RPMI7951 (cell line): ENCODE data around the gene MEIOB. TPM values are rescaled to one million over a fixed set of nuclear protein-coding genes. Genes with fewer than 3 reads are reported as not detected.
A peak's percentile ranks its signal among the peaks of the same experiment; 100 is the strongest.
"Not testable (repeated sequence)": the region's sequence is repeated elsewhere in the genome, so short reads cannot be mapped to it uniquely, and the experiment has no call there.

Experiments
- DNase-seq: peaks from one replicate; pipeline ENCODE4 v3.0.0-alpha.2; 2012; ENCODE audit warnings: low read depth
- total RNA-seq: library from RNA; depleted of rRNA; stranded (reverse); fragments of >200 nt; shearing (Covaris generic); gene quantifications from 2 replicates; pipeline ENCODE4 v1.2.3, GENCODE V29; 2014

Gene MEIOB
- total RNA-seq, 1 experiment from 2014 or later = not detected

DNA sequence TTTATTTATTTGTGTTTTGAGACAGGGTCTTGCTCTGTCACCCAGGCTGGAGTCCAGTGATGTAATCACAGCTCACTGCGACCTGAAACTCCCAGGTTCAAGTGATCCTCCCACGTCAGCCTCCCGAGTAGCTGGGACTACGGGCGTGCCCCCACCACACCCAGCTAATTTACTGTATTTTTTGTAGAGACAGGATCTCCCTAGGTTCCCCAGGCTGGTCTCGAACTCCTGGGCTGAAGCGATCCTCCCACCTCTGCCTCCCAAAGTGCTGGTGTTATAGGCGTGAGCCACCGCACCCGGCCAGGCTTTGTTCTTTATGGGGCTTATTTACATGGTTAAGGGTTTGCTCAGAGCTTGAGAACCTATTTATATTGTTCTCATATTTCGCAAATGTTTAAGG lies 5.8 kb upstream of the MEIOB start:
- no peak for DNase-seq

GRCh38 chr16:1877089-1877488 lies 5.1 kb upstream of the MEIOB start:
- DNase-seq = no peak

- no peak for DNase-seq
Observed at GRCh38 chr16:1876468-1876867, 4.5 kb upstream of the MEIOB start.

GRCh38 chr16:1876066-1876465 lies 4.1 kb upstream of the MEIOB start:
- not testable (repeated sequence) for DNase-seq

GRCh38 chr16:1874854-1875253 lies 2.9 kb upstream of the MEIOB start:
- DNase-seq = no peak

GRCh38 chr16:1870365-1871082 lies 1.4 kb downstream of the MEIOB start:
- peak; percentile 47 for DNase-seq

DNA sequence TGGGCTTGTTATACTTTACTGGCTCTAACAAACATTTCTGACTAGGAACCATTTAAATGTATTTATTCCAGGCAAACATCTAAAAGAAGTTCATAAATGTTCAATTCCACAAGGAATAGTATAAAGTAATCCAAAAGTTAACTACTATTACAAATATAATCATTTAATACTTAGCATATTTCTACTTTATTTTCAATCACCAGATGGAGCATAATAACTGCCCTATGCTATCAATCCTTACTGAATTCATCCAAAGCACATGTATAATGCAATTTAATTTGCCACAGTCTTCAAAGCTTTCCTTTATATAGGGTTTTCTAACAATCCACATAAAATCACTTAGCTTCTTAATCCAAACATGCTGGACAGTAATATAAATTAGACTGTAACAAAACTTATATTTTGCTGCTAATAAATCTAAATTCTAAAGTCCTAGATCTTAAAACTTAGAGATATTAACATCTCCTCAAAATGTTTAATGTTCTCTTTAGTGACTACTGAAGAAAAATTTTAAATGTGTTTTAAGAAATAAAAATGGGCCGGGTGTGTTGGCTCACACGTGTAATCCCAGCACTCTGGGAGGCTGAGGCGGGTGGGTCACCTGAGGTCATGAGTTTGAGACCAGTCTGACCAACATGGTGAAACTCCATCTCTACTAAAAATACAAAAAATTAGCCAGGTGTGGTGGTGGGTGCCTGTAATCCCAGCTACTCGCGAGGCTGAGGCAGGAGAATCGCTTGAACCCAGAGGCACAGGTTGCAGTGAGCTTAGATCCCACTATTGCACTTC lies 5.9 kb downstream of the MEIOB start:
- DNase-seq = no peak

- peak; percentile 34 for DNase-seq
Observed at GRCh38 chr16:1863681-1864460, 8.1 kb downstream of the MEIOB start.

DNA sequence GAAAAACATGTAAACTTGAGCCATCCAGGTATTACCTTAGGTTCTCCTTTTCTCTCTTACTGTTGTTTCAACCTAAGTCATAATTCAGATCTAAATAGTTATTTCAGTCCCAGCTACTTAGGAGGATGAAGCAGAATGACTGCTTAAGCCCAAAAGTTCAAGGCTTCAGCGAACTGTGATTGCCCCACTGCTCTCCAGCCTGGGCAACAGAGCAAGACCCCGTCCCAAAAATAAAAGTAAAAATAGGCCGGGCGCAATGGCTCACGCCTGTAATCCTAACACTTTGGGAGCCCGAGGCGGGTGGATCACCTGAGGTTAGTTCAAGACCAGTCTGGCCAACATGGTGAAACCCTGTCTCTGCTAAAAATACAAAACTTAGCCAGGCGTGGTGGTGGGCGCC lies 9.6 kb downstream of the MEIOB start:
- DNase-seq = no peak

GRCh38 chr16:1861730-1862129 lies 10.2 kb downstream of the MEIOB start:
- no peak for DNase-seq

DNA sequence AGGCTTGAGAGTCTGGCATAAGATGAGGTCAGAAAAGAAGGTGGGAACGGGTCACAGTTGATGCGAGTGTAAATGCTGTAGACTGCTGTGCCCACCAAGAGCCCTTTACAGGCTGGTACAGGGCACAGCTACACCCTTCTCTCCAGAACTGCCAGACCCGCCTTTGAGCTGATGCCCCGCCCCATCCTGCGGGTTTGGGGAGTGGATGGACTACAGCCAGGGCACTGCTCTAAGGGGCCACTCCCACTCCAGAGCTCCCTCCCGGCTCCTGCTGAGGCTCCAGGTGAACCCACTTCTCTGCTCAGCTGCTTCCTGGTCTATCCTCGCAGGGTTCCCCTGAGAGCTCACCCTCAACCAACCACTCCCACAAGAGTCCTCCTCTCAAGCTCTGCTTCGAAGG lies 12.3 kb downstream of the MEIOB start:
- no peak for DNase-seq

DNA sequence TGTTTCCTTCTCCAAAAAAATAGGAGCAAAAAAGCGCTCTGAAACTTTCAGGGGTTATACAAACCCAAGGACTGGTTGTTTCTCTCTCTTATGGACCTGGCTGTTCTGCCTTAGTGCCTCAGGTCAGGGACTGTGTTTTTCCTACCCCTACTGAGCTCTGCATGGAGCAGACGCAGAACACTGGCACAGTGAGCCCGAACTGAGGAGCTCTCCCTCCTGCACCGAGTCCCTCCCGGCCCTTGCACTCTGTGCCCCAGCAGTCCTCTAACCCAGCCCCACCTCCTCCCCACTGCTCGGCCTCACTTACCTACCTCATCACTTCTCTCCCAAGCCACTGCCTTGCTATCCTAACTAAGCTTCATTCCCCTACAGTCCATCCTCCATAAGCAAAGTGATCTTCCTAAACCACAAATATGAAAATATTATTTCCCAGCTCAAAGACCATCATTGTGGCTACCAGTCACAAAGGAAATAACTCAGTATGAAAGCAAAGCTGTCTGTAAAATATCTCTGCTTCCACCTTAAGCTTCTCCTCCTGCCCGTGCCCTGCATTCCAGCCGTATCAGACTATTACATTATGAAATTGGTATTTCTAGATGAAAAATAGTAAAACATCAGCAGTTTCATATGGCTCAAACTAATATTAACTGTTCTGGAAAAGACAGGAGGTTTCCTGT lies 13.6 kb downstream of the MEIOB start:
- DNase-seq = no peak

DNA sequence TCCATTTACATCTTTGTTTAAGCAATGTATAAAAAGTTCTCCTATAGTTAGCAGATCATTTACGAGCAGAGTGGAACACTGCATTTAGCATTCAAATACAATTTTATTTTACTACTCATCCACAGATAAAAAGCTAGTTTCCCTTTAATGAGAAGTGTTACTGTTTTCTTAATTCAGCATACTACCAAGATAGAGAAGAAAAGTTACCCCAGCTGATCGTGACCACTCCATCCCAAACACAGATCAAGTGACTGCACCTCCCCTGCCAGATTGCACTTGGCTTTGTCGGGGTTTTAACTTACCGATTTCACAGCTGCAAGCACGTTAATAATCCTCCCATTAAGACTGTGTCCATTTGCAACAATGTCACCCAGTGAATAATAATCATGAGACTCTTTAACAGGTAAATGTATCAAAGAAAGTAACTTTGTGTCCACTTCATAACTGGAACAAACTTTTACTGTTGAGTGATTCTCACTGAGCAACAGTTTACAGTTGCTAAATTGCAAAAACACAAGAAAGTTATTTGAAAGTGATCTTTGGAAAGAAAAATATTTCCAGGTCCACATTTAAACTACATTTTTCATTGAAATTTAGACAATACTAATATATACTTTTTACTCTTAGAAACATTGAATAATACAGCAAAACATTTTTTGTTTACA lies 14.4 kb downstream of the MEIOB start:
- no peak for DNase-seq

DNA sequence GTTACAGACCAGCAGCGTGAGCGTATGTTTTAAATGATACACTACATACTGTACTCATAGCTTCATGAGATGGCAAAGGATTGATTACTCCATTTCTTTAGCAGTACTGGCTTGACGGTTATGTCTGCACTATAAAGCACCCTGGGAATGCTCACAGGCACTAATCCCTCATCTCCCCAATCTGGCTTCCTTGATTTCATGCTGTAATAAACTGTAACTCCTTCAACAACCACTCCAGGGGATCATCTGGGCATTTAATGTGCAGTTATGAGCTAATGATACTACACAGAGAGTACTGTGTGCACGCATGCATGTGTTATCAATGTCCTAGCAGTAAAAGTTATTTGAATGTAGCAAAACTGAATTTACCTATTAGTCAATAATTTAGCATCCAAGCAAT lies 20.2 kb downstream of the MEIOB start:
- DNase-seq = no peak

DNA sequence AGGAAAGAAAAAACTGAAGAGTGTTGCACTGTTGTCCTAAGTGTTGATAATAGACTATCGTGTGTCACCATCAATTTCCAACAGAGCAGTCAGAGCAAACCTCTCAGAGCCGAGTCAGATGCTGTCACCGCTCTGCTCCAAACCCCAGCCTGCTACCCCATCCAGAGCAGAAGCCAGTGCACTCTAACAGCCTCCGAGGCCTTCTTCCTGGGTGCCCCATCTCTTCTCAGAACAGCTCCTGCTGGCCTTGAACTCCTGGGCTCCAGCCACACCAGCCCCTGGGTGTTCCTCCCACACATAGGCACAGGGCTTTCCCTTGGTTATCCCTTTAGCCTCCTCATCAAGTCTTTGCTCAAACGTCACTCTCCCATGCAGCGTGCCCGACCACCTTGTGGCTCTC lies 21.0 kb downstream of the MEIOB start:
- no peak for DNase-seq

DNA sequence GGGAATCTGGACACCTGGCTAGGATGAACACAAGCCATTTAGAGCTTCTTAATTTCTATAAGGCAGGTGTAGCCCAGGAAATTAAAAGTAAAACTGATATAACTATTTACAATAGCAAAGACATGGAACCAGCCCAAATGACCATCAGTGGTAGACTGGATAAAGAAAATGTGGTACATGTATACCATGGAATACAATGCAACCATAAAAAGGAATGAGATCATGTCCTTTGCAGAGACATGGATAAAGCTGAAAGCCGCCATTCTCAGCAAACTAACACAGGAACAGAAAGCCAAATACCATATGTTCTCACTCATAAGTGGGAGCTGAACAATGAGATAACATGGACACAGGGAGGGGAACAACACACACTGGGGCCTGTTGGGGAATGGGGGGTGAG lies 25.5 kb downstream of the MEIOB start:
- no peak for DNase-seq

- DNase-seq = no peak
Observed at GRCh38 chr16:1845985-1846384, 26.0 kb downstream of the MEIOB start.

DNA sequence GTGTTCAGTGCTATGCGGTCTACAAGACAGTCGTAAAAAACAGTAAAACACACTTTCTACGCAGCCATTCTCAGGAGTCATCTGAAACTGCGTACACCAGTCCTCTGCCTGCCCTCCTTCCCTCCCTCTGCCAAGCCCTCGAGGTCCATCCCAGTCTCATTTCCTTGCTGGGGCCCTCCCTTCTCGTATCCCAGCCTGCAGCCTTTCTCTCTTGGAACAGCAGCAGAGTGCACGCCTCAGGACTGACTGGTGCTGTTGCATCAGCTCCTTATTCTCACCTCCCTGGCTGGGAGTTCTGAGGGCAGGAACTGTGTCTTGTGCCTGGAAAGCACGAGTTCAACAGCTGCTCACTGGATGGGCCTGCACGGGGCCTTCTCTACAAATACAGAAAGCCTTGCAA lies 32.4 kb downstream of the MEIOB start:
- peak; percentile 44 for DNase-seq

GRCh38 chr16:1834096-1834495 lies 37.9 kb downstream of the MEIOB start:
- DNase-seq = no peak

- no peak for DNase-seq
Observed at GRCh38 chr16:1832838-1833454, 39.0 kb downstream of the MEIOB start.
